DMS153 treated with DMSO at 0.1 percent for 48 hours (cell line): ENCODE data around the gene ZC3H12A.
A peak's percentile ranks its signal among the peaks of the same experiment; 100 is the strongest.

ENCODE experiments used
- DNase-seq: peaks from one replicate; lab custom pipeline; 2025; ENCODE audit not compliant: unreplicated experiment; lab: John Stamatoyannopoulos, UW

Gene ZC3H12A

DNA sequence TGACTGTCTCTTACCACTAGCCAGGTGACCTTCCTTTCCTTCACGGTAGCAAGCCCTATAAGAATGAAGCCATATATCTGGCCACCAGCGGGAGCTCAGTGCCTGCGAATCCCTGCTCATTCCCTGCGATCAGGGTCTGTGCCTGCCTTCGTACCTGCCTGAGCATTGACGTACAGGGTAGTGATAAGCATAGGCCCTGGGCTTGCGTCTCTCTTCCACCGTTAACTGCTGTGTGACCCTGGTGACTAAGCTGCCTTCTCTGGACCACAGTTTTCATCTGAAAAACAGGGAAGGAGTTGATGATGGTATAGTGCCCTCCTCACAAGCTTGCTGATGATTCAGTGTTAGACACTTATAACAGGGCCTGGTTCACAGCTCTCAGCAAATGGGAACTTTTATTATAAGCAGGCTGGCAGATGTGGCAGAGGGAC is 4.1 kb downstream of the ZC3H12A start:
- no peak for DNase-seq

DNA sequence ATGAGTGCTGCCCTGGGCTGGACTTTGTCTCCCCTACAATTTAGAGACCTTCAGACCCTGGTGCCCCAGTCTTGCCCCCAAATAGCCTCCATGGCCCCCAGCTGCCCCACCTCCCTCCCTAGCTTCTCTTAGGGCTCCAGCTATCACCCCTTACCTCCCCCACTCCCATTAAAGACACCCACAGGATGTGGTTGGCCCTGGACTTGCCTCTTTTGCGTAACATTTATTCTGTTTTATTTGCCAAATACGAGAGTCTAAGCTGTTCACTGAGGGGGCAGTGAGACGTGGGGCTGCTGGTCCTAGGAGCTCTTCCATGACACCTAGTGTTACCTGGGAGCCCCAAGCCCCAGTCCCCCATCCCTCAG is 4.5 kb downstream of the ZC3H12A start:
- no peak for DNase-seq

DNA sequence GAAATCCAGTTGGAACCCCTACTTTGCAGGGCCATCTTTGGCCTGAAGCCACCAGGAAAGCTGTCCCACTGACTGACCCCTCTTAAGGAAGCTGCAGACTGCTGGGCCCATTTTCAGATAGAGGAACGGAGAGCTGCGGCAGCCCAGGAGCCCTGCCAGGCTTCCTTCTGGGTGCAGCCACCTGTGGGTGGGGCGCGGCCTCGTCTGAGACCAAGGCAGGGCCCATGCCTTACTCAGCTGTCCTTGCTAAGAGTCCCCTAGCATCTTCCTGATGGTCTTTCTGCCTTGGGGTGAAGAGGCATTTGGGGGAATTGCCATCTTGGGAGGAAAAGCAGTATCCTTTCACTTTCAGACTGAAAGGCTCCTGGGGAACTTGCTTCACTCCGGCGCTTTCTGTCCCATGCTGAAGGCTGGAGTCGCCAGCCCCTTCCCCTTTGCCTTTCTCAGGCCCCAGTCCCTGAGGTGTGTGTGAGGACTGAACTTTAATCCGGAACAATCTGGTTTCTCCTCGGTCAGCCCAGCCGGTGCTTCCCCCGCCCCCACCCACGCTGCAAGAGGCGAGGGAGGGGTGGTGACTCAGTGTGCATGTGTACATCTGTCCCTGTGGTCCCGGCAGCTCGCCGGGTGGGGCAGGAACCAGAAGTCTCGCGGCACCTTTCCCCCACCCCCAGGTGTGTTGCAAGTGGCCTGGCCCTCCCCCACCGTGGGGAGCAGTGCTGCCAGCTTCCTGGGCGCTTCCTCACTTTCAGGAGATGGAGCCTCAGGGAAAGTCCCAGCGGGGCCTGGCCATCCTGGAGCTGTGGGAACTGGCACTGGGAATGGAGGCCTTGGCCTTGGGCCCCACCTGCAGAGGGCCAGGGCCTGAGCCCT is 5.1 kb downstream of the ZC3H12A start:
- DNase-seq, result peak; percentile 47

DNA sequence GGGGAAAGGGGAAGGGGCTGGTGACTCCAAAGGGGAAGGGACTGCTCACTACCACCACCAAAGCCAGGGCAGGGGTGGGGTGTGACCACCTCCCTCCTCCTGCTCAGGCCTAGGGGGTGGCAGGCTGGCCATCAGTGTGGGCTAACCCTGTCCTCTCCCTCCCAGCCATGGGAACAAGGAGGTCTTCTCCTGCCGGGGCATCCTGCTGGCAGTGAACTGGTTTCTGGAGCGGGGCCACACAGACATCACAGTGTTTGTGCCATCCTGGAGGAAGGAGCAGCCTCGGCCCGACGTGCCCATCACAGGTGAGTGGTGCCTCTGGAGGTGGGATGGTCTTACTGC is 5.7 kb downstream of the ZC3H12A start:
- no peak for DNase-seq

DNA sequence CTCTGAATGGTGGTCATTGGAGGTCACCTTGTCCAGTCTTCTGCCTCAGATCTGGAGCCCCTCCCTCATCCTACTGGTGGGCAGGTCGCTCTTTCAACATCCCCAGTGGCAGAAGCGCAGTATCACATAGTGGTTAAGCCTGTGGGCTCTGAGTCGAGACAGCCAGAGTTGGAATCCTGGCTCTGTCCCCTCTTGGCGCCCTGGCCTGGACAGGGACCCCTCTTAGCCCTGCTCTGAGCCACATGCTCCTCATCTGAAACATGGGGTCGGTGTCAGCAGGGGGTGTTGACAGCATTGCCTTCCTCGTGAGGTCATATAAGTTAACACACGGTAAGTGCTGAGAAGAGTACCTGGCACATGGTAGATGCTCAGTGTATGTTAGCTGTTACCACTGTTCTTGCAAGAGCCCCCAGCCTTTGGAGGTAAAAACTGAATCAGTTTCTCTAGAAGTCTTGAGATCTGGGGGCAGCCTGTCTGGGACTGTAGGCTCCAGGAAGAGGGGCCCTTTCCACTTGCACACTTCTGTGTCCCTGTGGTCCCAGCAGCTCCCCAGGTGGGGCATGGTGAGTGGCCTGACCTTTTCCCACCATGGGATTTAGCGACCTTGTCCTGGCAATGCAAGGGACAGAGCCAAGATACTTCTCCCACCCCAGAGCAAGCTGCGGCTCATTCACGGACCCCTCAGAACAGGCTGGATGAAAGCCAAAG is 6.4 kb downstream of the ZC3H12A start:
- DNase-seq, result no peak

DNA sequence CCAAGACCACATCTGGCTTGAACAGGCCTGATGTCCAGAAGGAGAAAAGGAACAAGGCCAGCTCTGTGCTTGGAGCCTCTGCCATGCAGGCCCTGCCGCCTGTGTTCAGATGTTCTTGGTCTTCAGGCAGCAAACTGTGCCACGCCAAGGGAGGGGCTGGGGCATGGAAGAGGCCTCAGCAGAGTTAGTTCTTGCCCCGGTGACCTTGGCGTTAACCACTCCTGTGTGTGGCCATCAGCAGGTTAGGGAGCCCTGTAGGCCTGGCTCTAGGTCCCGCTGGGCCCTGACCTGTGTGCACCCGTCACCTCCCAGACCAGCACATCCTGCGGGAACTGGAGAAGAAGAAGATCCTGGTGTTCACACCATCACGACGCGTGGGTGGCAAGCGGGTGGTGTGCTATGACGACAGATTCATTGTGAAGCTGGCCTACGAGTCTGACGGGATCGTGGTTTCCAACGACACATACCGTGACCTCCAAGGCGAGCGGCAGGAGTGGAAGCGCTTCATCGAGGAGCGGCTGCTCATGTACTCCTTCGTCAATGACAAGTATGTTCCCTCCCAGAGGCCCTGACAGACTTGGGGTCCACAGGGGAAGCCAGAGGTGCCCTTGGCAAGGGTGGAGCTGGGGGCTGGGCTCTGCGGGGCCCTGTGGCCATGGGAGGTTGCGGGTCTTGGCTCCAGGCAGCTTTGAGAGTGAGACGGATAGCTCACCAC is 7.1 kb downstream of the ZC3H12A start:
- no peak for DNase-seq

DNA sequence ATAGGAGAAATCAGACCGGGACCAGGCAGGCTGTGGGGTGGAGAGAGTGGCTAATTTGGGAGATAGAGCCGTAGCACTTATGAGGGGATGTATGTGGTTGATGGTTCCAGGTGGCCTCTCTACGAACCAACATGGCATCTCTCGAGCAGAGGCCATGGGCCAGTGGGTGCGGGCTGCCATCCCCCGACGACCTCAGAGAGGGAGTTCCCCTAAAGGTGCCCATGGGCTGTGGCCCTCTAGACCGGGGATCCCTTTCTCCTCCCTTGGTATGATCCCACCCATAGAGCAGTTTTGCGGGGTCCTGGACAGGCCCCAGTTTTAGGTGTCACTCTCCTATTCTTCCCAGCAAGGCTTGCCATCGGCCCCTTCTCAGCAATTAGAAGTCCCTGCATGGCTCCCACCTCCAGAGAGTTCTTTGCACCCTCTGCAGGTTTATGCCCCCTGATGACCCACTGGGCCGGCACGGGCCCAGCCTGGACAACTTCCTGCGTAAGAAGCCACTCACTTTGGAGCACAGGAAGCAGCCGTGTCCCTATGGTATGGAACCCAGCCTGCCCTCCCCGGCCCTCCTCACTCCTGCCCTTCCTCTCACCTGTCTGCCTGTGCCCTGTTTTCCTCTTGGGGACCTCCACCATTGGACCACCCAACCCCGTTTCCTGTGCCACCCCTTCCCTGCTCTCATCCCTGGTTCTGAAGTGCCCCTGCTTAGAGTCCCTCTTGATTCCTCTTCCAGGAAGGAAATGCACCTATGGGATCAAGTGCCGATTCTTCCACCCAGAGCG is 7.8 kb downstream of the ZC3H12A start:
- no peak for DNase-seq

DNA sequence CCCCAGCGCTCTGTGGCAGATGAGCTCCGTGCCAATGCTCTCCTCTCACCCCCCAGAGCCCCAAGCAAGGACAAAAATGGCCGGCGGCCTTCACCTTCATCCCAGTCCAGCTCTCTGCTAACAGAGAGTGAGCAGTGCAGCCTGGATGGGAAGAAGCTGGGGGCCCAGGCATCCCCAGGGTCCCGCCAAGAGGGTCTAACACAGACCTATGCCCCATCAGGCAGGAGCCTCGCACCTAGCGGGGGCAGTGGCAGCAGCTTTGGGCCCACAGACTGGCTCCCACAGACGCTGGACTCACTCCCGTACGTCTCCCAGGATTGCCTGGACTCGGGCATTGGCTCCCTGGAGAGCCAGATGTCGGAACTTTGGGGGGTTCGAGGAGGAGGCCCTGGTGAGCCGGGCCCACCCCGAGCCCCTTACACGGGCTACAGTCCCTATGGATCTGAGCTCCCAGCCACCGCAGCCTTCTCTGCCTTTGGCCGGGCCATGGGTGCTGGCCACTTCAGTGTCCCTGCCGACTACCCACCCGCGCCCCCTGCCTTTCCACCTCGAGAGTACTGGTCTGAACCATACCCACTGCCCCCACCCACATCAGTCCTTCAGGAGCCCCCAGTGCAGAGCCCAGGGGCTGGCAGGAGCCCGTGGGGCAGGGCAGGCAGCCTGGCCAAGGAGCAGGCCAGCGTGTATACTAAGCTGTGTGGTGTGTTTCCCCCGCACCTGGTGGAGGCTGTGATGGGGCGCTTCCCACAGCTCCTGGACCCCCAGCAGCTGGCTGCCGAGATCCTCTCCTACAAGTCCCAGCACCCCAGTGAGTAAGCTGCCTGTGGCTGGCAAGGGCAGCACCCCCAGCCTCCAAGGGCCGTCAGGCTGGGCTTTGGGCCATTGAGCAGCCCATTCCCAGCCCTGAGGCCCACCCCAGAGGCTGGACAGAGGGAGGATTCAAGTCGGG is 8.7 kb downstream of the ZC3H12A start:
- no peak for DNase-seq

DNA sequence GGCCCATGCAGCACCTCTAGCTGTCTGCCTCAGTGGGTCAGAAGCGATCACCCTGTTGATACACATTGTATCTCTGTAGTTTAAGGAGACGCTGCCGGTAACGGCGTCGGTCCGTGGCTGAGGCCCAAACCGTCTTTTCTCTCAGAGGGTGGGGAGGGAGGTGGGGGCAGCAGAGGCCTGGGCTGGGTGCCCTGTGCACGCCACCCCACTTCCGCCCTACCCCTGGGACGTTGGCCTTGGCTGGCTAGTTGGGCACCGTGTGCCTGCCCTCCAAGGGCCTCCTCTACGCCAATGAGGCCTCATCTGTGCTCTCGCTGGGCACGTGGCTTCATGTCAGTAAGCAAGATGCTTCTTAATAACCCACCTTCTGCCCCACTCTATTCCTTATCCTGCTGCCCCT is 9.4 kb downstream of the ZC3H12A start:
- no peak for DNase-seq

DNA sequence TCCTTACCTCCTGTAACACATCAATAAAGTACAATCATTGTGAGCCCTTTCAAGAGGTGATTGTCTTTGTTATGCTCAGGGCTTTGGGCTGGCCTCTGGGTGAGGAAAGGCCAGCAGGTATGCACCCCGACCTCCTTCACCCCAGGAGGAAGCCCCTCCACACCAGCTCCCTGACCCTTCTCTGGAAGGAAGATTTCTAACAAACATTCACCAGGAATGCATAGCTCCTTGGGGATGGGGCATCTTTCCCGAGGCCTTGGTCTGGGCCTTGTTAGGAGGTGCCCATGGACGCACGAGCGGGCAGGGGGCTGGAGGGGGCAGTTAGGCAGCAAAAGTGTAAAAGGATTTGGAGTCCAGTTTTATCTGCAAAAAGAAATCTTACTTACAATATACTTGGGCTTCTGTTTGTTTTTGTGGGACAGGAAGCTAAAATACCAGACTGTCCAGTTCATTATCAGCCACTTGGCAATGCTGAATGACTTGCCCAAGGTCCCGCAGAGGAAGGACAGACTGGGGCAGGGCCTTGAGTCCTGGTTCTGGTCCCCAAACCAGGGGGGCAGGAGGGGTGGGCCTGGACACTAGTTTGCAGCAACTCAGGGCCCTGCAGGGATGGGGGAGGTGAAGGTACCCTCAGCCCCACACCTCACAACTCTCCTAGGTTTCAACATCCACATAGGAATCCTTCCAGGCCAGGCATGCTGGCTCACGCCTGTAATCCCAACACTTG is 10.1 kb downstream of the ZC3H12A start:
- DNase-seq, result no peak

DNA sequence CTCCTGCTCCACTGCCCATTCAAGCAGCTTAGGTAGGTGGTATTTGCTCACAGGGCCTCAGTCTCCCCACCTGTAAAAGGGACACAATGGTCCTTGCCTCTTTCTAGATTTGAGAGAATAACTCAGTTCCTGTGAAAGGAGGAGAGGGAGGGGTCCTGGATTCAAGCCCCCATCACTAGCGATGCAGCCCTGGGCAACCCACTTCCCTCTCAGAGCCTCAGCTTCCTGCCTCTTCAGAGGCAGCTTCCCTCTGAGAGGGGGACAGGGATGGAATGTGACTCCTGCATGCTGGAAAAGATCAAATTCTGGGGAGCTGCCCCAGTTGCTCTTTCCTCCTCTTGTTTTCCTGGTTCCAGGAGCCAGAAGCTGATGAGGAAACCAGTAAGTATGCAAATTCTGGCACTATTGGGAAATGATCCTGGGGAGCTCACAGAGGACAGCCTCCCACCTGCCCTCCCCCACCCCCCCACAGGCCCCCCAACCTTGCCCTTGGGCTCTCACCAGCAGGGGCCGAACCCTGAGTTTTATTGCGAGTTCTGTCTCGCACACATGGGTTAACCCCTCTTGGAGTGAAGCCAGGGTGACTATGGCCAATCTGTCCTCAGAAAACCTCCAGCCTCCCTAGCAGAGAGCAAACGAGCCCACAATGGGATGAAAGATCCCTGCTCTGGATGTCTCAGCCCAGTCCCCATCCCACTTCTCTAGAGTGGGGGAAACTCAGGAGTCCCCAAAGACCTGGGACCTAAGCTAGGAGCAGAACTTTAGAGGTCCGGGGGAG is 11.7 kb downstream of the ZC3H12A start:
- no peak for DNase-seq

DNA sequence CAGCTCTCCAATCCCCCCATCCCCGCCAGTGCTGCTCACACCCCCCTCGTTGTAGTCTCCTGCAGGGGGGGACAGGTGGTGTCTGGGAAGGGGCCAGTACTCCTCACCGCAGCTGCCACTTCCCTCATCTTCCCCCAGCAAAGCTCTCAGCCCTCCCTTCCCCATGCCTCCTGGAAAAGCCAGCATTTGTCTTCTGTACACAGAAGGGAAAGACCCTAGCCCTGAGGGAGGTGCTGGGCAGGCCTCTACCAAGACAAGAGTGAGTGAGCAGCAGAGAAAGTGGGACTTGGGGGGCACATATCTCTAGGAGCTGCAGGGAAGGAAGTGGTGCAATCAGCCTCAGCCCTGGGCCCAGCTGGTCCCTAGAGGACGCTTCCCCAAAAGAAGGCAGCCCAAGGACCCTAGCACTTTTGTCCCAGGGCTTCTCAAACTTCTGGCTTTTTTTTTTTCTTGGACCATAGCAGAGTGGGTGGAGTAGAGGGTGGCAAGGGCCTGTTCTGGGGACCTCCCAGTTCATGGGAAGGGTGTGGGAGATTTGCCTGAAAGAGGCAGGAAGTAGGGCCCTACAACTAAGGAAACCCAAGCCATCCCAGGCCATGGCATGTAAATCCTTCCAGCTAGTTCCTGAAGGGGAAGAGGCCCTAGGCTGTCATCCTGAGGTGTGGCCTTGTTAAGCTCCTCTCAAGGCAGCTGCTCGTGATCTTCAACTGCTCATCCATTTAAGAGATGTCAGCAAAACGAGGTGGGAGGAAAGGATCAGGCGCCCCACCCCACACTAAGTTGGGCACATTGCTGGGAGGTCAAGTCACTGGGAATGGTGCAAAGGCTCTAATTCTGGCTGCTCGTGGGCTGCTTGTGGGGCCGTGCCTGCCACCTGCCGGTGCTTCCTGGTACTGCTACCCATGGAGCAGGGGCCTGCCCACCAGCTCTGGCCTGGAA is 12.6 kb downstream of the ZC3H12A start:
- peak; percentile 53 for DNase-seq

DNA sequence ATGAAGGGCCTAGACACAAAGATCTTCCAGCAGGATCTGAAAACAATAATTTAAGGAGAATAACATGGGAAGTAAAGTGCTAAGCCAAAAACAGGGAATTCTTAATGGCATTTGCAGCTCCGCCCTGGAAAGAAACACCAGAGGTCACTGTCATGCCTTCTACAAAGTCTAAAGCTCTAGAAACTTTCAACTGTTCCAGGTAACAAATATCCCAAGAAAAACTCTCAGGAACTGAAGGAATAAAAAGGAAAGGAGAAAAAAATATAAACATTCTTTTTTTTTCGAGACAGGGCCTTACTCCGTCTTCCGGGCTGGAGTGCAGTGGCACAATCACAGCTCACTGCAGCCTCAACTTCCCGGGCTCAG is 13.2 kb downstream of the ZC3H12A start:
- DNase-seq, result no peak

DNA sequence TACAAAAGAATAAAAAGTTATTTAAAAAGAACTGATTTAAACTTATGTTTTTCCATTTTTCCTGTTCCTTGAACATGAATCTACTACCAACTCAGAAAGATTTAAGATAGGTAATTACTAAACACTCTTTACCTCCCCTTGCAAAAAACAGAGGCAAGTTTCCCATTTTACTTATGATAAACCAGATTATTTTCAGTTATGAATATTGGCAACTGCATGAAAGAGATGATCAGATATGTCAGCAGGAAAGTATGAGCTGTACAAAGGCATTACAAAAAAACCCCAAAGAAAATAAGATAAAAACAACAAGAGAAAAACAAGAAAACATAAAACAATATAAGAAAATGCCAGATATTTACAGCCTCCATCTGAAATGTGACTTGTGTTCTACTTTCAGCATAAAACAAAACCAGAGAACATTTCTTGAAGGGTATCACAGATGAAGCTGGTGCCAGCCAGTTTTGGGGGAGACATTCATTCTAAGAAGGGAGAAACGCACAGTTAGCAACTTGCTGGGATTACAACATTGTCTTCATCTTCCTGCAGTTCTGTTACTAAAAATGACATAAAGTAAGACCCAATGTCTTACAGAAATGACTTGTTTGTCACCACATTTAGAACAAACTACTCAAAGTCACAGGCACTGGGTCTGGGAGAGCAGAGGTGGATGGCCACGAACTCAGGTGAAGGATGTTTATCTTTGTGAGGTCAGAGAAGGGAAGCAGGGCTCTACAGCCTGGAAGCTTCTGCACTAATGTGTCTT is 19.1 kb downstream of the ZC3H12A start:
- DNase-seq, result no peak

DNA sequence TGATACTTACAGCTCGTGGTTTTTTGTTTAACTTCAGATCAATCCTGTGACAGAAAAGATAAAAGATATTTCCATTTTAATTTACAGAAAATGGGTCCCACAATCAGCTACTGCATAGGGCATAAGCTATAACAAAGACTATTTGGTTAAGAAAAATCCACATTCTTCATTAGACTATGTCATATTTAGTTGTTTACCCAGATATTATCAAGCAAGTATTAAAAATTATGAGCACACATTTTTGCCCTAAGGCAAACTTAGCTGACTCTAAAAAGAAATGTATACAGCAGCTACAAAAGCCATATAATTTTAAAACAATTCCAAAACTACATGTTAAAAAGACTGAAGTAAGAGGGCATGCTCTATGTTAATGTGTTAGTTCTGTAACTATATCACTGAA is 21.5 kb downstream of the ZC3H12A start:
- no peak for DNase-seq

DNA sequence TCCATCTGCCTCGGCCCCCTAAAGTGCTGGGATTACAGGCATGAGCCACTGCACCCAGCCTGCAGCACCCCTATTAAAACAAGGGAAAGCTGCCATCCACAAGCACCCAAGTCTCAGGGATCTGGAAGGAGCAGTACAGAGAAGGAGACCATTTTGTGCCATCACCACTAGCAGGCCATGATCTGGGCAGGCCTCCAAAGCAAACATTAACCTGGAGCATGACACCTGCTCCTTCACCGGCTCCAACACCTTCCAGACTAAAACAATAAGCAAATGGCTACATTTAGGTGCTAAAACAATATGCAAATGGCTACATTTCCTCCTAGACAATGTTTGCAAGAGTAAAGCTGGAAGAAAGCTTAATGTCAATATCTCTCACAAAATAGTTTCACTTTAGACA is 23.5 kb downstream of the ZC3H12A start:
- peak; percentile 94 for DNase-seq
